ENCODE results near the gene NYAP2.

- TF ChIP-seq REST (IDR thresholded peaks at IDR 0.05; ENCODE audit: low read depth) (no peak), EP300 (IDR thresholded peaks at IDR 0.05; ENCODE audit: borderline replicate concordance) (no peak), EGR1 (IDR thresholded peaks at IDR 0.05) (no peak), CREB1 (IDR thresholded peaks at IDR 0.05; ENCODE audit: low read depth) (no peak), YY1 (IDR thresholded peaks at IDR 0.05; ENCODE audit: low read depth) (no peak), ZBTB7A (IDR thresholded peaks at IDR 0.05; ENCODE audit: low read depth) (no peak), TCF12 (IDR thresholded peaks at IDR 0.05; ENCODE audit: low read depth) (no peak)
- TF ChIP-seq, protein P1, sequence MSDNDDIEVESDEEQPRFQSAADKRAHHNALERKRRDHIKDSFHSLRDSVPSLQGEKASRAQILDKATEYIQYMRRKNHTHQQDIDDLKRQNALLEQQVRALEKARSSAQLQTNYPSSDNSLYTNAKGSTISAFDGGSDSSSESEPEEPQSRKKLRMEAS (IDR thresholded peaks at IDR 0.05) = no peak
Measured at GRCh38 chr2:225429717-225430116, 30.2 kb downstream of the NYAP2 start.

Data from Ishikawa (cell line).